ENCODE results near the gene HNRNPL.
A peak's percentile ranks its signal among the peaks of the same experiment; 100 is the strongest.
"Not testable (repeated sequence)": the region's sequence is repeated elsewhere in the genome, so short reads cannot be mapped to it uniquely, and the experiment has no call there.

HNRNPL gene

DNA sequence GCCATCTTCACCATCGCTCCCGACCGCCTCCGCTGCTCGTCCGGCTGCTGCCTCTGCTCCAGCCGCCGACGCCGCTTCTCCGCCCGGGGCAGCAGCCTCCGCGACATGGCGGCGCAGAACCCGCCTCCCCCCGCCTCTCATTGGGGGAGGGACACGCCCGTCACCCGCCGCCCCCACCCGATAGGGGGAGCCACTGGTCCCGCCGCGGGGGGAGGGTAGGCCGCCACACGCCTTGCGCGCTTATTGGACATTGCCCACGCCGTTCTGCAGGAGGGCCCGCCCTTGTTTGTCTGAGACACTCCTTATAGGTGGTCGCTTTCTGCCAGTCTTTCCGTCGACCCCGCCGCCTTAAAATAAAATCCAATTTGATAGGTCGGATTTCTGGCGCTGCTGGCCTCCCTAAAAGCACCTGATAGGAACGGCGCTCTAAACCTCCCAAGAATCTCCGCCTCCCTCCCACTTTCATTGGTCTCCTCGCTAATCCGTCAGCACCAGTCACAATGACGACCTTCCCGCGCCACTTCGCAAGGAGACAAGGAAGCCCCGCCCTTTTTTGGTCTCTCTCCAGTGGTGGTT lies at the start of gene HNRNPL:
HNRNPL (minus strand) TSS at position 127 of the 576 bp plus-strand sequence; CDS start at position 107, 20 bp downstream.
- DNase-seq = peak; percentile 98 to 99

- DNase-seq = no peak
Observed at GRCh38 chr19:38898788-38899446, 49.1 kb upstream of the HNRNPL start.

- DNase-seq = no peak
Observed at GRCh38 chr19:38894968-38895367, 45.2 kb upstream of the HNRNPL start.

GRCh38 chr19:38893341-38893771 lies 43.6 kb upstream of the HNRNPL start:
- no peak for DNase-seq

DNA sequence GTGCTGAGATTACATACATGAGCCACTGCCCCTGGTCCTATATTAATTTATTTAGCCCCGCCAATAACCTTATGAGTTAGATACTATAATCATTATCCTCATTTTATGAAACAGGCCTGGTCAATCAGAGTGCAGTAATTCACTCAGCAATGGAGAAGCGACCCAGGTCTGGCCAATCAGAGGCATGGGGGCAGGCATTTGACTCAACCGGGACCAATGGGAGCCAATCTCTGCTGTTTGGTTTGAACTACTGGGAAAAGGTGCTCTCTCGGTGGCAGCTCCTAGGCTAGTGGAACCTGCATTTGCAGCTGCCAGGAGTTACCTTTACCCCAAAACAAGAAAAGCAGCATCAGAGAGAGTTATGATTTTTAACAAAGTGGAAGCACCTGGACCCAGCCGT lies 43.1 kb upstream of the HNRNPL start:
- no peak for DNase-seq

- no peak for DNase-seq
Observed at GRCh38 chr19:38891771-38892170, 42.0 kb upstream of the HNRNPL start.

DNA sequence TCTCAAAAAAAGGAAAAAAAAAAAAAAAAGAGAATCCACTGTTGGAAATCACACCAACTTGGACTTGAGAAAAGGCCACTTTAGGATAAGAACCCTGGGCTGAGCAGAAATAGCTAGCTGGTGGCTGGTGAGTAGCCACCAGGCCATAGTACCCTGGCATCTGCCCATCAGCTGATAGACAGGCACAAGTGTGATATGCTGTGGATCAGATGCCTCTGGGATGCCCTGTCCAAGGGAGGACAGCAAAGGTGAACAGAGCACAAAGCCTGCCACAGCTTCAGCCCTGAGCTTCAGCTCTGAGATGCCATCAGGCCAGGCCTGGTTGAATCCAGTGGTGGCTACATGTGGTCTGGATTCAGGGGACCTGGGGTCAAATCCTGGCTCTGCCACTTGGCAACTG lies 40.9 kb upstream of the HNRNPL start:
- DNase-seq = no peak

GRCh38 chr19:38889803-38890202 lies 40.0 kb upstream of the HNRNPL start:
- DNase-seq = no peak

- no peak for DNase-seq
Observed at GRCh38 chr19:38888876-38889275, 39.1 kb upstream of the HNRNPL start.

GRCh38 chr19:38884691-38885090 lies 34.9 kb upstream of the HNRNPL start:
- DNase-seq = not testable (repeated sequence)

DNA sequence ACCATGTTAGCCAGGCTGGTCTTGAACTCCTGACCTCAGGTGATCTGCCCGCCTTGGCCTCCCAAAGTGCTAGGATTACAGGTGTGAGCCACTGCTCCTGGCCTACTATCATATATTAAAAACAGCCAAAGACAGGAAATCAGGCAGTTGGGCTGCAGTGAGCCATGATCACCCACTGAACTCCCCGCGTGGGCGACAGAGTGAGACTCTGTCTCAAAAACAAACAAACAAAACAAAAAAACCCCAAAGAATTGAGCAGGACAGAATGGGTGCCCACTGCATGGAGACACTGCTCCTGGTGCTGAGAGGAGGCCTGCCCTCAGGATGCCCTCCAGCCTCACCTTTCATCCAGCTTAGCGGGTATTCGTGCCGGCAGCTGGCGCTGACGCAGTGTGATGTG lies 33.5 kb upstream of the HNRNPL start:
- no peak for DNase-seq

- DNase-seq = no peak
Observed at GRCh38 chr19:38880882-38881609, 31.3 kb upstream of the HNRNPL start.

- DNase-seq = no peak
Observed at GRCh38 chr19:38880076-38880881, 30.5 kb upstream of the HNRNPL start.

DNA sequence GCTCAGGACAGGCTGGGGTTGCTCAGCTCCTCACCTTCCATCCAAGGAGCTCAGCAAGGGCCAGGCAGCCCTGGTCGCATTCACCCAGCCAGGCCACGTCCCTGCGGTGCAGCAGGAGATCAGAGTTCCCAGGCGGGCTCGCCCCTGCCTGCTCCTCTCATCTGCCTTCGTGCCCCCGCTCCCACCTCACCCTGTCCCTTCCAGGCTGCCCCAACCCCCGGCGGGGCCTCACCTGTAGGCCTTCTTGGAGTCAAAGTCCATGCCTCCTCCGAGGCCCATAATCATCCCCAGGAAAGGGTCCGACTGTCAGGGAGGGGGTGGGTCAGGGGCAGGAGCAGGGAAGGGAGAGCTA lies 29.6 kb upstream of the HNRNPL start:
- no peak for DNase-seq

DNA sequence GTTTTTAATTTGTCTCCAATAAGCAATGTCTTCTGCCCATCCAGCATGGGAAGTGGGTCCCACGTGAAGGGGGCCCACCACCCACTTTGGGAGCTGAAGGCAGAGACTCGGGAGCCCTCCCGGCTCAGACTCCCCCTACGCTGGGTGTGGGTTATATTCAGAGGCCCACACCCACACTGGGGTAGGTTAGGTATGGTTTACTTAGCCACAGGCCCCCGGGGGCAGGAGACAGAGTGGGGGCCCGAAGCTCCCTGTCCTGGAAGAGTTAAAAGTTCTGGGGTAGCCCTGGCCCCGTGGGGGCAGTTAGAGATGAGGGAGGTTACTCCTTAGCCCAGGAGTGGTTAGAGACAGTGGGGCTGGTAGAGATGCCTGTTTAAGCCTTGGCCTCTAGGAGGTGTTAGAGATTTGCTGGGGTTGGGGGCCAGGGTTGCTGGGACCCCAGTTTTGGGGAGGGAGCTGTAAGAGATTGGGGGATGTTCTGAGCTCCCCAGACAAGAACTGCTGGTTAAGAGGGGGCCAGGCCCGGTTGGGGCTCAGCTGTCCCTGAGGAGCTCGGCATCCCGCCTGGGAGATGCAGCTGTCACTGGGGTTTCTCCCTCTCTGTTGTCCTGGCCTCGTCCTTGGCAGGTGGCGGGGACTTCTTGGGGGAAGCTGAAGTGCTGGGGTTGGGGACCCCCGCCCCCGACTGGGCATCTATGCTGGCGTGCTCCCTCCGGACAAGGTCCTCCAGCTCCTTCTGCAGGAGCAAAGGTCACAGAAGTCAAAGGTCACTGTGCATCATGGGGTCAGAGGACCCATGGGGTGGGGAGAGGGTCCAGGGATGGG lies 29.0 kb upstream of the HNRNPL start:
- DNase-seq = no peak

DNA sequence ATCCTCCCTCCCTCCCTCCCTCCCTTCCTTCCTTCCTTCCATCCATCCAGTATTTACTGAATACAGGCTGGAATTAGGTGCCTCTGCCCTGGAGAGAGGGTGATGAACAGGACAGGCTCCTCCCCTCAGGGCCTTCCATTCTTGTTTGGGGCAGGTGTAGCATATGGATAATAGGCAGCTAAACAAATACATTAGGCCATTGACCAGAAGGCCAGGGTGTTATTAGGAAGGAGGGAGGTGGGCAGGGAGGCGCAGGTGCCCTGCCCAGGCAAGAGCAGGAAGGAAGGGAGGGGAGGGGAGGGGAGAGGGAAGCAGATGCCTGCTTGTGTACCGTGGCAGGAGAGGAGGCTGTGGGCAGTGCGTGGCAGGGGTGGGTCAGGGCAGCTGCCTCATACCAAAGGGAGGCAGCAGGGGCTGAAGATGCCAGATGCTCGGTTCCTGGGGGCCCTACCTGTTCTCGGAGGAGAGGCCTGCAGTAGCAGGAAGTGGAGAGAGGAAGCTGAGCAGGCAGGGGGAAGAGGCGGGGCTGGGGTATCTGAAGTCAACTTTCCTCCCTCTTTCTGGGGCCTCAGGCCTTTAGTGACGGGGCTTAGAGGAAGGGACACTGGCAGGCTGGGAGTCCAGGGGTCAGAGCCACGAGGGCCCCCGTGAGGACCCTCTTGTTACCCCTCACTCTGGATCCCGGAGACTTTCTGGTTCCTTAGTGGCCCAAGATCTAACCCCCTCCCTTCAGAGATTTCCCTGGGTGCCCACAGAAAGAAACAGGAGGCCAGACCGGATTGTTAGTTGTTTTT lies 28.2 kb upstream of the HNRNPL start, which contains the start of gene RINL:
RINL (minus strand) TSS at position 495 of the 794 bp plus-strand sequence. CDS start 1,533 bp downstream, outside the sequence.
- DNase-seq = peak; percentile 70 to 77

DNA sequence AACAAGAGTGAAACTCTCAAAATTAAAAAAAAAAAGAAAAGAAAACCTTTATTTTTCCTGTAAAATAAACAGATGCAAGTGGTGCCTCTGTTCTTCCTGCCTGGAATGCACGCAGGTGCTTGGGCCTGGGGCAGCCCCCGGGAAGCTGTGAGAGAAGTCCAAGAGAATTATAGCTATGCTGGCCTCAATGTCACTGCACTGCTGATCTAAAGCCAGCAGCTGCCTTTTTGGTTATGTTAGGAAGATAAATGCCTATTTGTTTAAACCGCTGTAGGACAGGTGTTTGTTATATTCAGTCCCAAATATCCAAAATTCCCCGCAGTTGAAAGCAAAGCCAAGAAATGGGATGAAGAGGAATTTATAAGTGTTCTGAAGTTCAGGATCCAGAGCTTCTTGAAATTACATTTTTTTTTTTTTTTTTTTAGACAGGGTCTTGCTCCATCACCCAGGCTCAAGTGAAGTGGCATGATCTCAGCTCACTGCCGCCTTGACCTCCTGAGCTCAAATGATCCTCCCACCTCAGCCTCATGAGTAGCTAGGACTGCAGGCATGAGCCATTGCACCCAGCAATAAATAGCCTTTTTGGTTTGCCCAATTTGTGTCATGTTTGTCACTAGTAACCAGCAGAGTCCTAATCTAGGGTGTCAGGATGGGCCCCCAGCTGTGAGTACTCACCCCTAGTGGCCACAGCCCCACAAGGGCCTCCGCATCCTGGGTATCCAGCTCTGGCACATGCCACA lies 26.0 kb upstream of the HNRNPL start:
- no peak for DNase-seq

DNA sequence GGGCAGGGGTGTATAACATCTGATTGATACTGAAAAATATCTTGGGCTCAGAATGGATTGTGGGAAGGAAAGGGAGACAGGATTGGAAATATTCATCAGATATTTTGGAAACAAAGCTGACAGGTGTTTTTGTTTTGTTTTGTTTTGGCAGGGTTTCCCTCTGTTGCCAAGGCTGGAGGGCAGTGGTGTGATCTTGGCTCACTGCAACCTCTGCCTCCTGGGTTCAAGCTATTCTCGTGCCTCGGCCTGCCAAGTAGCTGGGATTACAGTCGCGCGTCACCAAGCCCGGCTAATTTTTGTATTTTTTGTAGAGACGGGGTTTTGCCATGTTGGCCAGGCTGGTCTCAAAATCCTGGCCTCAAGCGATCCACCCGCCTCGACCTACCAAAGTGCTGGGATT lies 23.6 kb upstream of the HNRNPL start:
- not testable (repeated sequence) for DNase-seq

GRCh38 chr19:38870612-38871011 lies 20.8 kb upstream of the HNRNPL start:
- DNase-seq = no peak

GRCh38 chr19:38869836-38870607 lies 20.2 kb upstream of the HNRNPL start:
- peak; percentile 94 to 97 for DNase-seq

All from stimulated activated CD4-positive, alpha-beta T cell treated with anti-CD3 and anti-CD28 coated beads, Interleukin-2, amount 100 ng/mL, for 24 hours (primary cell).